PC-3 (cell line): ENCODE data around the gene PRR5L. TPM values are rescaled to one million over a fixed set of nuclear protein-coding genes. Genes with fewer than 3 reads are reported as not detected.

Experiments
- ATAC-seq: fragments of 200-7000 bp; cut with Tn5 transposase; 2 replicates; pipeline ENCODE4 v1.9.1; 2020; ENCODE audit warnings: mild to moderate bottlenecking, moderate library complexity
- Bru-seq: library from RNA; stranded (reverse); fragments of 400-500 nt; gene quantifications from one replicate; lab custom pipeline; 2021; lab: Mats Ljungman, UMichigan
- BruChase-seq, 2 experiments: library from RNA; stranded (reverse); fragments of 400-500 nt; gene quantifications; one replicate each; lab custom pipeline; 2021; lab: Mats Ljungman, UMichigan
- BruUV-seq: library from RNA; stranded (reverse); fragments of 400-500 nt; replicated peaks from 2 replicates; lab custom pipeline; 2021; lab: Mats Ljungman, UMichigan
- CTCF ChIA-PET: fragments of 300-600 bp; sonication (Branson Sonifier 250); formaldehyde crosslinking; loops from one replicate; lab custom pipeline; 2022; ENCODE audit warnings: antibody characterized with exemption; lab: Charles Lee
- POLR2A ChIA-PET: fragments of 300-600 bp; sonication (Branson Sonifier 250); formaldehyde crosslinking; loops from one replicate; lab custom pipeline; 2022; ENCODE audit warnings: antibody characterized with exemption; ENCODE audit not compliant: unreplicated experiment; lab: Charles Lee
- DNase-seq: peaks from one replicate; pipeline ENCODE4 v3.0.0-alpha.2; 2015
- H2AFZ ChIP-seq: fragments of 300-600 bp; sonication (generic); 2 replicates; pipeline ENCODE4 v1.6.0; 2016; ENCODE audit warnings: antibody characterized with exemption, low read length
- H3F3A ChIP-seq: fragments of 300-600 bp; sonication (generic); one replicate; pipeline ENCODE4 v1.6.0; 2017; ENCODE audit warnings: antibody characterized with exemption, low read length, control low read depth, mild to moderate bottlenecking; ENCODE audit not compliant: unreplicated experiment
- H3K27ac ChIP-seq: fragments of 300-600 bp; sonication (generic); 2 replicates; pipeline ENCODE4 v1.5.1; 2016; ENCODE audit warnings: mild to moderate bottlenecking, low read length
- H3K27me3 ChIP-seq: fragments of 300-600 bp; sonication (generic); 2 replicates; pipeline ENCODE4 v1.6.1; 2016; ENCODE audit warnings: low read length, mixed read lengths
- H3K36me3 ChIP-seq: fragments of 300-600 bp; sonication (generic); 2 replicates; pipeline ENCODE4 v1.6.1; 2016; ENCODE audit warnings: low read depth, mixed run types, low read length, mixed read lengths
- H3K4me1 ChIP-seq: fragments of 300-600 bp; sonication (generic); 2 replicates; pipeline ENCODE4 v1.5.1; 2016; ENCODE audit warnings: low read length; ENCODE audit not compliant: insufficient read depth
- H3K4me2 ChIP-seq: fragments of 300-600 bp; sonication (generic); 2 replicates; pipeline ENCODE4 v1.6.0; 2016; ENCODE audit warnings: low read length
- H3K4me3 ChIP-seq: fragments of 300-600 bp; sonication (generic); 2 replicates; pipeline ENCODE4 v1.5.1; 2016; ENCODE audit warnings: mild to moderate bottlenecking, low read length, mixed read lengths
- H3K79me2 ChIP-seq: fragments of 300-600 bp; sonication (generic); 2 replicates; pipeline ENCODE4 v1.6.1; 2017; ENCODE audit warnings: low read length, mixed read lengths
- H3K9ac ChIP-seq: fragments of 300-600 bp; sonication (generic); 2 replicates; pipeline ENCODE4 v1.6.0; 2016; ENCODE audit warnings: mild to moderate bottlenecking, low read length
- H3K9me2 ChIP-seq: fragments of 300-600 bp; sonication (generic); replicated peaks from 2 replicates; pipeline ENCODE4 v1.6.1; 2016; ENCODE audit warnings: mixed run types, low read length, mixed read lengths
- H3K9me3 ChIP-seq: fragments of 300-600 bp; sonication (generic); 2 replicates; pipeline ENCODE4 v1.6.1; 2016; ENCODE audit warnings: low read length, mixed read lengths
- H4K20me1 ChIP-seq: fragments of 300-600 bp; sonication (generic); 2 replicates; pipeline ENCODE4 v1.6.1; 2016; ENCODE audit warnings: low read length, mixed read lengths
- CTCF ChIP-seq: fragments of 300-600 bp; sonication (generic); conservative IDR thresholded peaks from 2 replicates; pipeline ENCODE4 v1.5.1; 2017; ENCODE audit warnings: antibody characterized with exemption, low read depth, mild to moderate bottlenecking, low read length
- EZH2 ChIP-seq: fragments of 300-600 bp; sonication (generic); IDR thresholded peaks from one replicate; pipeline ENCODE4 v1.6.1; 2017; ENCODE audit warnings: antibody characterized with exemption, mild to moderate bottlenecking, low read length; ENCODE audit not compliant: unreplicated experiment
- EZH2phosphoT487 ChIP-seq: fragments of 300-600 bp; sonication (generic); IDR thresholded peaks from 2 replicates; pipeline ENCODE4 v1.6.1; 2018; ENCODE audit warnings: mild to moderate bottlenecking, antibody characterized with exemption, low read length, borderline replicate concordance
- intact Hi-C: fragments of 100-400 bp; cut with micrococcal nuclease; formaldehyde crosslinking; loops from 2 replicates; pipeline ENCODE4 v1.9.0; 2023
- long read RNA-seq: library from polyadenylated mRNA; unstranded; transcript quantifications from one replicate; pipeline ENCODE4 v2.0.0, GENCODE V29; 2021; ENCODE audit not compliant: unreplicated experiment
- total RNA-seq: library from RNA; depleted of rRNA; stranded (reverse); fragments of >200 nt; gene quantifications from 2 replicates; pipeline ENCODE4 v1.2.3, GENCODE V29; 2014; rRNA removed

PRR5L gene
- total RNA-seq (1.3 and 4.7 TPM in 2 replicates), Bru-seq, nascent RNA (percentile 25 among the genes with signal in this experiment), BruChase-seq, experiment 1, labeled RNA remaining after a 6-hour chase (percentile 27 among the genes with signal in this experiment), BruChase-seq, experiment 2, labeled RNA remaining after a 2-hour chase (percentile 30 among the genes with signal in this experiment)
- long read RNA-seq = 0 reads

DNA sequence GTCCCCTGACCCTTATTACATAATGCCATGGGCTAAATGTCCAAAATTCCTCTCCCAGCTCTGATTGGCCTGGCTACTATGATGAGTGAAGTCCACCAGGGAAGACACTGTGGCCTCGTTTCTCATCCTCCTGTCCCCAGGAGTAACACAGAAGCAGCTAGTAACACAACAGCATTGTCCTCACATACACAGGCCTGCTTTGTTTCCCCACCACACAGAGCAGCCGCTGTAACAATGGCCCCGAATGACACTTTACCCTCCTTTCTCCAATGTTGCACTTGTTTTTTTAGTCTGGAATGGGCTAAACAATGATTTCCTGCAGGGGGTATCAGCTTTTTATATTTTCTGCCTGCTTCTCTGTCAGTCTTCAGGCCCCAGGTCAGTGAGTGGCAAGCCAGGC, at the start of gene PRR5L:
PRR5L (plus strand) TSS at position 363 of the 400 bp plus-strand sequence. CDS start 104,834 bp downstream, outside the sequence.
- Histone ChIP-seq H3K4me2 (no peak within 1 kb of the TSS), H3F3A (no peaks in the 10 kb centered on the region), H4K20me1 (no peaks in the 10 kb centered on the region), H3K27ac (no peak within 1 kb of the TSS), H3K36me3 (no peaks in the 10 kb centered on the region; the same call in 1 of the 2 replicates), H3K27me3 (no peaks in the 10 kb centered on the region), H3K4me3 (no peak within 1 kb of the TSS), H3K9ac (no peak within 1 kb of the TSS), H3K9me3 (no peaks in the 10 kb centered on the region), H3K4me1 (peaks cover 8% of the 10 kb centered on the region; the same call in 1 of the 2 replicates), H3K9me2 (no peaks in the 10 kb centered on the region), H2AFZ (no peak within 1 kb of the TSS), H3K79me2 (no peaks in the 10 kb centered on the region)
- no peak for ATAC-seq
- ChIA-PET POLR2A (no interaction called here), CTCF (no interaction called here)
- no peak for DNase-seq
- no peak for TF ChIP-seq EZH2
- no peak for TF ChIP-seq EZH2phosphoT487
- TF ChIP-seq CTCF = no peak
- intact Hi-C loops = no loop called here
- BruUV-seq = no TSS peak

GRCh38 chr11:36247493-36247892, 48.6 kb upstream of the PRR5L start:
- no peaks in the 10 kb centered on the region for H3K27me3 ChIP-seq
- H3K79me2 ChIP-seq = no peaks in the 10 kb centered on the region
- H3F3A ChIP-seq = no peaks in the 10 kb centered on the region
- no peak for DNase-seq
- ChIA-PET POLR2A (no interaction called here), CTCF (no interaction called here)
- peaks cover 16% of the 10 kb centered on the region for H3K4me1 ChIP-seq
- H3K9ac ChIP-seq = no peak overlapping the region
- ATAC-seq = no peak
- no peak overlapping the region for H3K27ac ChIP-seq
- no peaks in the 10 kb centered on the region for H3K9me2 ChIP-seq
- intact Hi-C loops = no loop called here
- H4K20me1 ChIP-seq = no peaks in the 10 kb centered on the region
- H3K4me3 ChIP-seq = no peak overlapping the region
- no peaks in the 10 kb centered on the region for H3K9me3 ChIP-seq
- no peak overlapping the region for H3K4me2 ChIP-seq
- no TSS peak for BruUV-seq
- H2AFZ ChIP-seq = no peak overlapping the region
- TF ChIP-seq EZH2 (no peak), EZH2phosphoT487 (no peak), CTCF (no peak)
- H3K36me3 ChIP-seq = no peaks in the 10 kb centered on the region

- CTCF ChIA-PET = no interaction called here
- intact Hi-C loops = no loop called here
- H3K4me1 ChIP-seq = peaks cover 16% of the 10 kb centered on the region
Measured at GRCh38 chr11:36248436-36248835, 47.7 kb upstream of the PRR5L start.

More at GRCh38 chr11:36248436-36248835, 47.7 kb upstream of the PRR5L start:
- no peak overlapping the region for H3K9ac ChIP-seq
- no peaks in the 10 kb centered on the region for H3K9me2 ChIP-seq
- no peak overlapping the region for H3K27ac ChIP-seq
- no peak overlapping the region for H3K4me3 ChIP-seq
- no peaks in the 10 kb centered on the region for H3K36me3 ChIP-seq
- H4K20me1 ChIP-seq = no peaks in the 10 kb centered on the region
- no peak overlapping the region for H3K4me2 ChIP-seq
- POLR2A ChIA-PET = no interaction called here
- H3F3A ChIP-seq = no peaks in the 10 kb centered on the region
- BruUV-seq = no TSS peak
- no peak for DNase-seq
- no peak overlapping the region for H2AFZ ChIP-seq
- TF ChIP-seq CTCF = no peak
- no peak for TF ChIP-seq EZH2phosphoT487
- TF ChIP-seq EZH2 = no peak
- H3K27me3 ChIP-seq = no peaks in the 10 kb centered on the region
- no peak for ATAC-seq
- no peaks in the 10 kb centered on the region for H3K79me2 ChIP-seq
- H3K9me3 ChIP-seq = no peaks in the 10 kb centered on the region
